NCI-H2029 treated with DMSO at 0.1 percent for 48 hours (cell line): ENCODE data around the gene RERE.

ENCODE experiments used
- DNase-seq: peaks from one replicate; lab custom pipeline; 2025; lab: John Stamatoyannopoulos, UW

The RERE gene

DNA sequence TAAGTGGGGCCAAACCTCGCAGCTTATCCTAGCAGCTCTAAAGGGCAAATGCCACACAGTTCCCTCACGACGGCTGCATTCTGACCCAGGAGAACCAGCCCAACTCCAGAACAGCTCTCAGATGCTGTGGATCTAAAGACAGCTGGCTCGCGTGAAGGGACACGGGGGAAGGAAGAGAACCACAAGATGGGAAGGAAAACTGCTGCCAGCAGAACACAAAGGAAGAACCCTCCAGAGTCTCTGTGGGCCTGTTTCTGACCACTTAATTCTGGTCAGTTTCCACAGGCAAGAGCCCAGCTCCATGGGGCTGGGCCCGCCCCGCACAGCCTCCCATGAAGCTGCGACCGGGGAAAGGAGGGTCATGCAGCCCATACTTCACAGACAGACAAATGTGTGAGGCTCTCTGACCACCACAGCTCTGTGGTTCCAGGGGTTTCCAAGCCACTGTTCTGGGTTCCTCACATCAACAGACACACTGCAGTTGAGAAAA, 438.4 kb downstream of the RERE start:
- no peak for DNase-seq

GRCh38 chr1:8378178-8378577, 439.3 kb downstream of the RERE start:
- DNase-seq = no peak

- DNase-seq = no peak
Observed at GRCh38 chr1:8377271-8377981, 440.0 kb downstream of the RERE start.

DNA sequence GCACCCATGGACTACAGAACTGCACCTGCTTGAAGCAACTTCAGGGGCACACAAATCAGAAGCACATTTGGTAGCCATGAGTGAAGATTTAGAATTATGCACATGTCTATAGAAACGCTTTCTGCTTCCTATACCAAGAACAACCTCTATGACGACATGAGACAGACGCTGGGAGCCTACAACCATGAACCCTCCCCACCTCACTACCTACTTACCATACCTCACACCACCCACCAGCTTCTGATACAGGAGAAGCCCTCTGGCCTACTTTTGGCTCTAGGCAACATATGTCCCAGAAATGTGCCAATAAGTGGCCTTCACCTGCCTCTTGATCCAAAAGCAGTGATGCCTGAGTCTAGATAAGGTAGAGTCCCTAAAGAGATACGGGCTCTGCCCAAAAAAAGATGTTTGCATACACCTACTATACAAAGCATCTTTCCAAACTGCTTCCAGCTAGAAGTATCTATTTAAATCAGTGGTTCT, 441.0 kb downstream of the RERE start:
- DNase-seq = no peak

GRCh38 chr1:8374812-8375211, 442.6 kb downstream of the RERE start:
- no peak for DNase-seq

GRCh38 chr1:8374356-8374755, 443.1 kb downstream of the RERE start:
- no peak for DNase-seq

- peak; percentile 87 for DNase-seq
Observed at GRCh38 chr1:8373581-8374241, 443.7 kb downstream of the RERE start.

DNA sequence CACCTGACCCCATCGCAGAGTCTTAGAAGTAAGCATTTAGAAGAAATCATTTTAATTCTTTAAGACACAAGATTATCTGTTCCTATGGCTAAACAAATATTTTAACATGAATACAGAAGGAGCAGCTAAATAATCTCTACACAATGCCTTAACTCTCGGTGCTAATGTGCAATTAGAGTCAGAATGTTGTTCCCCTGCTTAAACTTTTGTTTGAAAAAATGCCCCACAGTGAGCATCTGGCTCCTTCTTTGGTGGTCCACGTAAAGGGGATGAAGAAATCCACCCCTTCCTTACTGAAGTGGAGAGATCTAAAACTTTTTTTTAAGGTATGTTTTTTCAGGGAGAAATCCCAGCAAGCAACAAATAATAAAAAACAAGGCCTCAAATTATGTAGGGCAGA, 444.3 kb downstream of the RERE start:
- DNase-seq = no peak

GRCh38 chr1:8371372-8371991, 446.0 kb downstream of the RERE start:
- no peak for DNase-seq

DNA sequence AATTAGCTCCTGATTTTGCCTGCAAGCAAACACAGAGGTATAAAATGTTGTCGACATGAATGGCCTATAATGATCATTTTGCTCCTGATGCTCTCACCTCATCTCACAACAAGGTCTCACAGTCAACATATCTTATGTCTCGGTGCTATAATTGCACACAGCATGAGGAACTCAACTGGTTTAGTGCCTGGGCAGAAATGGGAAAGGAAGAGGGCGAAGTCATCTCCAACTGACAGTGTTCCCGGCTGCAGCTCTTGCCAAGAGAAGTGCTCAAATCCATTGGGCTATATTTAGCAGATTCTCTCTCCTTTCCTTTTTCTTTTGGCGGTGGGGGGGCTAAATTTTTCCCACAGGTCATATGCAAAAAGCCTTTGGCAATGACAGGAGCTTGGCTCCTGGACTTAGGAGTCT, 446.5 kb downstream of the RERE start:
- peak; percentile 51 for DNase-seq

DNA sequence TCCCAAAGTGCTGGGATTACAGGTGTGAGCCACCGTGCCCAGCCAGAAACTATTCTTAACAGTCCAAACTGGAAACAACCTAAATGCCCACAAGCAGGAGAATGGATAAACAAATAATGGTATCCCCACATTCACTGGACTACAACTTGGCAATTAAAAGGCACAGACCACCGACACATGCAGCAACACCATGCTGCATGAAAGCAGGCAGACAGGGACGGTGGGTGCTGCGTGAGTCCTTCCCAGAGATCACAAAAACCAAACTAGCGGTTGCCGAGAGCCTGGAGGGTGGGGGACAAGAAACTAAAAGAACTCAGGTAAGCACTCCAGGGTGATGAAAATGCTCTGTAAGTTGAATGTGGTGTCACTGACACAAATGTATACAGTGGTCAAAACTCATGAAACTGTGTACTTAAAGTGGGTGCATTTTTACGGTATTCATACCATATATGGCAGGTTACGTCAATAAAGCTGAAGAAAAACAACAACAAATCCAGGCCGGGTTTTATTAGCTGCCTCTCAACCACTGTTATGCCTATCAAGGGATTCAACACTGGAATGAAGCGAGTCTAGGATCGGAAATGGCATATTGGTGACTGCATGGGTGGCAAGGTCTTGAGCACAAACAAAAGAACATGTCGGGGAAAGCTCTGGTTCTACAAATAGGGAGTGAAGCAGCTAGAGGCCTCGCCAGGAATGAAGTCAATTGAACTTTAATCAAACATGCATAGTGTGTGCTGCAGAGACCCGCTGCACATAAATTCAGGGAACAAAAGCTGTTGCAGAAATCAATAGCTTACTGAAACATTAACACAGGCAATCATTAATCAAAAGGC, 447.2 kb downstream of the RERE start:
- peak; percentile 68 for DNase-seq

DNA sequence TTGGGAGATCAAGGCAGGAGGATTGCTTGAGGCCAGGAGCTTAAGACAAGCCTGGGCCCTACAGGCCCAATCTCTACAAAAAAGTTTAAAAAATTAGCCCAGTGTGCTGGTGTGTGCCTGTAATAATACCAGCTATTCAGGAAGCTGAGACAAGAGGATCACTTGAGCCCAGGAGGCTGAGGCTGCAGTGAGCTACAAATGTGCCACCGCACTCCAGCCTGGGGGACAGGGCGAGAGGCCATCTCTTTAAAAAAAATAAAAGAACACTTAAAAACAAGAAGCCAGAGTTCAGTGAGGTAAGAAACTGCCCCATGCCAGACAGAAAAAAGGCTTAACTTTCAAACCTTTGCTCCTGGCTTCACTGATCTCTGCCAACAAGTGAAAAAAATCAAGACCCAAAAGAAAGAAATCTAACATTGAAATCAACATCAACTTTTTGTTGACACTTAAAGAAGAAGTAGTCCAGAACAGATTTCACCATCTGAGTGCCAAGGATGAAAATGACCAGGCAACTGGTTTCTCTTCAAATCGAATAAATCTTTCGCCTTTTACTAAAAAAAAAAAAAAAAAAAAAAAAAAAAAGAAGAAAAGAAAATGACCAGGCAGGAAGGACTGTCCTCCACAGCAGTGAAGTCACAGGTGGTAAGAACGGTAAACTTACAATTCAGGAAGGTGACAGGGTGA, 448.3 kb downstream of the RERE start:
- DNase-seq = no peak

GRCh38 chr1:8367571-8368194, 449.8 kb downstream of the RERE start:
- no peak for DNase-seq

DNA sequence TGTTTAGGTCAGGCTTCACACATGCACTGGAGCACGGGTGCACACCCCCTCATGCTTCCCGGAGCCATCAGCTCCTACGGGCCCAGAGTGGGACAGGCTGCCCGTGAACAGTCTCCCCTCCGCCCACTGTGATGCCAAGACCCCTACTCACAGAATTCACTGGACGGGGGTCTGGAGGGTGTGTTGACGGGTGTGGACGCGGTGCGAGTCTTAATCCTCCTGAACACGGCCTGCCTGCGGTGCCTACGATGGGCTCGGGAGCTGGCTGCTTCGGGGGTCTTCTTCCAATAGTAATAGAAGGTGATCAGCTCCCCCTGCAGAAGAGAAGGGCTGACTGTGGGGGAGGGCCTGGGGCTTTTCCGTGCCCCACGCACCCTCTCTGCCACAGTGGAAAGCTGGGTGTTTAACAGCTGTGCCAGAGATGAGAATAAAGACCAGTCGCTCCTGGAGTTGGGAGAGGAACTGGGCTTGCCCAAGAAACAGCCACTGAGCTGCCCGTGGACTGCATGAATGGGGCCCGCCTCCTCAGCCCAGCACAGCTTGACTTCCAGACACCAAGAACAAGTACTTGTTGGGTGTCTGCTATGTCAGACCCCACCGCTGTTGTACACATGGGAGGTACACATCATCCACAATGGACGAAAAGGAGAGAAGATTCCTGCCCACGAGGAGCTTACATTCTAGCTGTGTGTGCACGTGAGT, 451.6 kb downstream of the RERE start:
- no peak for DNase-seq

DNA sequence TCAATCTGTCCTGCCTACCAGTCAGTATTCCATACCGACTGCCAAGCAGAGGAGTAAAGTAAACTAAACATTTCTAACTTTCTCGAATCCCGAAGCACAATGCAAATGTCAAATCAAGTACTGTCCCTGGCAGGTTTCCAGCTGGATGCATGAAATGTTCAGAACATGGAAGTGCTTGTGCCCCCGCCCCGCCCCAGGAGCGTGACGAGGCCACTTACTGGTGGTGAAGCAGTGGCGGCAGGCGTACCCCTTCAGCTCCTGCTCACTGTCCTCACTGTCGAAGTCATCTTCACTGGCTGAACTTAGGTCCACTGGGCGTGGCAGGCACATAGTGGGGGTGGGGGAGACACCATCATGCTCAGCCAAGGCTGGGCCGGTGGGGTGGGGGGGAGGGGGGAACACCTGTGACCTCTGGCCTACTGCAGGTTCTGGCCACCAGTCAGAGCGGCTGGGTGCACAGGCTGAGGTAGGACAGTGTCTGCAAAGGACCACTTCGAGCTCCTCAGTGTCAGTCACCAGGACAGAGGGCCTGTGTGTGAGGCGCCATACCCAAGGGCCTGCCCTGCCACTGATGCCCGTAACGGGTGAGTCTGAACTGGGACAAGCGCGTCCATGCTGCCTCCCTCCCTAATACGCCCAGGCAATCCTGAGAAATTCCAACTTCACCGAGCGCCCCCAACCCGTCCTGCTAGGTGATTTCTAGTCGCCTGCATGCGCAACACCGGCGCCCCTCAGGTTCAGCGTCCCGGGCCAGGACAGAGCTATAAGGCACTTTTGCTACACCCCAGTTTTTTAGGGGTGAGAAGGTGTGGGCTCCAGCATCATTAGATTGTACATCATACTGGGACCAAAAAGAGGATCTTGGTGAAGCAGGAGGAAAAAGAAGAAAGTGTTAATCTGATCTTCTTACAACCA, 452.7 kb downstream of the RERE start:
- DNase-seq = no peak

DNA sequence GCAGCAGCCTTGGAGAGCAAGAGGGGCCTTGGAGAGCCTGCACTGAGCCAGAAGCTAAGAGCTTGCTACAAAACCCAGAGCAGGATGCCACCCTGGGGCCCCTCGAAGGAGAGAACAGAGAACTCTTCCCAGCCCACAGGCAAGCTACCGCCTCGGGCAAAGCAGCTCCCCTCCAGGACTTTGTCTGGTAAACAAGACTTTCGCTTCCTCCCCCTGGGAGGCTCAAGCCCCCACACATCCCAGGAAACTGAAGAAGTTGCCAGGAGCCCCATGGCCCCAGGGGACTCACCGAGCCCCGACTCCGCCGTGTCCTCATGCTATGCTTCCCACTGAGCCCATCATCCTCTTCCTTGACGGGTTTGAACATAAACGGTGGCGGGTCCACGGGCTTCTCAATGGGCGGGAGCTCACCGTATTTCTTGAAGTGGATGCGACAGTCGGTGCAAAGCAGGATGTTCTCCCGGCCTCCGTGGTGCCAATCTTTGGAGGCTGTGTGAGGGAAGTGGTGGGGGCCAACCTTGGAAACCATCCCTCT, 453.6 kb downstream of the RERE start:
- DNase-seq = no peak

GRCh38 chr1:8363186-8363766, 454.2 kb downstream of the RERE start:
- DNase-seq = no peak

GRCh38 chr1:8362701-8363101, 454.7 kb downstream of the RERE start:
- DNase-seq = no peak
